Measurements from ENCODE around the gene SIRT3. TPM values are rescaled to one million over a fixed set of nuclear protein-coding genes. Genes with fewer than 3 reads are reported as not detected.
A peak's percentile ranks its signal among the peaks of the same experiment; 100 is the strongest.

The SIRT3 gene
- total RNA-seq: 10 to 100 TPM; 22.1 to 22.6 TPM

DNA sequence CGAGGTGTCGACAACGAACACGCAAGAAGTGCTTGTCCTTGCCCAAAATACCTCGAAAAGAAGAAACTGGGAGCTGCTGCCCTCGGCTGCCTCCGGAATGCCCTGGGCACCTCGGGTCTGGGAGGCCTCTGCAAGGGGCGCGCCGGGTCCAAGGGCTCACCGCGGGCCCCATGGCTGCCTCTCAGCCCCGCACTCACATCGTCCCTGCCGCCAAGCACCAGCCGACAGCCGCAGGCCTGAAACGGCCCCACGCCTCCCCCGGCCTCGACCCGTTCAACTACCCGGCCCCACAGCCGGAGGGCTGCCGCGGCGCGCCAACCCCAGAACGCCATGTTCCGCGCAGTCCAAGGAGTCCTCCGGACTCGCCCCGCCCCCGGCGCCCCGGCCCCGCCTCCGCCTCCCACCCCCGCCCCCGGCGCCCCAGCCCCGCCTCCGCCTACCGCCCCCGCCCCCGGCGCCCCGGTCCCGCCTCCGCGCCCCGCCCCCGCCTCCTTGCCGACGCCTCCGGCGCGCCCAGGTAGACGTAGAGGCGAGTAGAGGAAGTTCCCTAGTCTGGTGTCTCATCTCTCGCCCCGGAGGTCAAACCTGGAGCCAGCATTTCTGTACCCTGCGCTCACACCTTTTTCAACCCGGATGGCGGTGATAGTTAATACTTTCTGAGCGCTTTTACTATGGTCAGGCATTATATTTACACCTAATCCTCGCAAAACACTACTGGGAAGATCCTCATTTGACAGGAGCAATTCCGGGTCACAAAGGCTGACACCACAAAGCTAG, at the start of gene SIRT3:
TSS of gene SIRT3 (minus strand) at position 346 of the 777 bp plus-strand sequence. CDS start at position 332, 14 bp downstream.
- Histone ChIP-seq H3K27me3 (no peaks in the 10 kb centered on the region), H3K9me3 (no peaks in the 10 kb centered on the region), H3K36me3 (replicated peaks in 1 of 2; ENCODE audit: insufficient read depth in 1 of 2, low read depth in 2 of 2) (peaks cover 0 to 3% of the 10 kb centered on the region in 2 donors), H3K4me3 (peak within 1 kb of the TSS; percentile 81 to 100), H3K27ac (peak within 1 kb of the TSS; percentile 82 to 99 (median 93)), H3K4me1 (peaks cover 29% of the 10 kb centered on the region)
- TF ChIP-seq, protein P1, sequence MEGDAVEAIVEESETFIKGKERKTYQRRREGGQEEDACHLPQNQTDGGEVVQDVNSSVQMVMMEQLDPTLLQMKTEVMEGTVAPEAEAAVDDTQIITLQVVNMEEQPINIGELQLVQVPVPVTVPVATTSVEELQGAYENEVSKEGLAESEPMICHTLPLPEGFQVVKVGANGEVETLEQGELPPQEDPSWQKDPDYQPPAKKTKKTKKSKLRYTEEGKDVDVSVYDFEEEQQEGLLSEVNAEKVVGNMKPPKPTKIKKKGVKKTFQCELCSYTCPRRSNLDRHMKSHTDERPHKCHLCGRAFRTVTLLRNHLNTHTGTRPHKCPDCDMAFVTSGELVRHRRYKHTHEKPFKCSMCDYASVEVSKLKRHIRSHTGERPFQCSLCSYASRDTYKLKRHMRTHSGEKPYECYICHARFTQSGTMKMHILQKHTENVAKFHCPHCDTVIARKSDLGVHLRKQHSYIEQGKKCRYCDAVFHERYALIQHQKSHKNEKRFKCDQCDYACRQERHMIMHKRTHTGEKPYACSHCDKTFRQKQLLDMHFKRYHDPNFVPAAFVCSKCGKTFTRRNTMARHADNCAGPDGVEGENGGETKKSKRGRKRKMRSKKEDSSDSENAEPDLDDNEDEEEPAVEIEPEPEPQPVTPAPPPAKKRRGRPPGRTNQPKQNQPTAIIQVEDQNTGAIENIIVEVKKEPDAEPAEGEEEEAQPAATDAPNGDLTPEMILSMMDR (IDR thresholded peaks at IDR 0.05): peak in 5 of 7 experiments; percentile 22 to 64 (median 49)
- TF ChIP-seq POLR2A (IDR thresholded peaks at IDR 0.05): peak; percentile 48 to 86 (median 82)
- intact Hi-C loops (cut with DNase I): loop anchor here (10.0 kb wide), 1 partner anchor 129 kb away; the partner anchor contains the start of gene B4GALNT4
- WGBS, 2 donors: 0 to 1% methylated on average over 18 to 44 of the region's 70 CpGs
- ATAC-seq (peak; percentile 92), DNase-seq (peak; percentile 87 to 90 (median 88))

DNA sequence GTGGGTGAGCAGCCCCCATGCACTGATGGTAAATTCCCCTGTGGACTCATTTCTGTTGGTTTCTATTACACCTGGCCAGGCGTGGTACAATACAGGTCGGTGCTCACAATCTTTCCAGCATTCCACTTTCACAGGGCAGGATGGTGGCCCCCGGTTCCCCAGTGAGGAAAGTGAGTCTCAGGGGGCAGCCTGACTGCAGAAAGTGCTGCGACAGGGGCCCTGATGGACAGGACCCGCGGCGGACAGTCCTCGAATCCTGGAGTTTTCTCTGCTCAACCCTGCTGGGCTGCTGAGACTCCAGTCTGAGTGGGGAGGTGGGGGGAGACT, 49.7 kb upstream of the SIRT3 start:
- 79 to 83% methylated on average over 8 of the region's 8 CpGs for WGBS, 2 donors
- no peak overlapping the region for H3K27ac ChIP-seq
- H3K9me3 ChIP-seq: no peaks in the 10 kb centered on the region
- TF ChIP-seq, protein P1 (IDR thresholded peaks at IDR 0.05): no peak
- TF ChIP-seq POLR2A (IDR thresholded peaks at IDR 0.05): no peak
- peak in 2 of 4 donors; percentile 5 to 12 for DNase-seq
- no peak overlapping the region for H3K4me3 ChIP-seq
- H3K27me3 ChIP-seq: peaks cover 0 to 9% of the 10 kb centered on the region in 2 donors
- H3K4me1 ChIP-seq: peaks cover 39% of the 10 kb centered on the region
- intact Hi-C loops (cut with DNase I): no loop called here
- no peak for ATAC-seq
- no peaks in the 10 kb centered on the region for H3K36me3 ChIP-seq (replicated peaks in 1 of 2; ENCODE audit: insufficient read depth in 1 of 2, low read depth in 2 of 2)

DNA sequence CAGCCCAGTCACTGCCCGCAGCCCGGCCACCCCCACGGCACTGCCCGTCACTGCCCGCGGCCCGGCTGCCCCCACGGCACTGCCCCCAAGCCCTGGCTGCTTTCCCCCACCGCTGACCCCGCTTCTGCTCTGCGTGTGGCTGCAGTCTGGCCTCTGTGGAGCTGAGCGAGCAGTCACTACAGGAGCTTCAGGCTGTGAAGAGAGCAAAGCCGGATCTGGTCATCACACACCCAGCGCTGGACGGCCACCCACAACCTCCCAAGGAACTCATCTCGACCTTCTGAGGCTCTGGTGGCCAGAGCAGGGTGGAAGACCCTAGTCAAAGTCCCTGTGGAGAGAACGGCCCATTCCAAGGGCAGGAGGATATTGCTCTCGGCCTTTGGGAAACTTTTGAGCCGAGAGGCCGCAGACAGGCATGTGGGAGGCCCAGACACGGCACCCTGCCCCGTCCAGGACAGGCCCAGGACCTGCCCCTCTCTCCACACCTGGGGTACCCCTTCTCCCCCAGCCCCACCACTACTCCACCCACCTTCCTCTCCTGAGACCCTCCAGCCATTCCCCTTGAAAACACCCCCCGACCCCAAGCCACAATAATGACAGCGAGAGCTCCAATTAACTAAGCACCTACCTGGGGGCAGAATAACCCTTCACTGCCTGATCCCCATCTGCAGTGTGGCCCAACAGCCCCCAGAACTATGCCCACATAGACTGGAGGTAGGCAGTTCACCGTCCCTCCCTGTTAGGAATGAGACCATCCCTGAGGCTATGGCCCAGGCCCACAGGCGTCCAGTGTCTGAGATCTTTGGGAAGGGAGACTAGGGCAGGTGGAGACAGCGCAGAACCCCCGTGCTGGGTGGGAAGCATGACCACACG, 49.1 kb upstream of the SIRT3 start:
- WGBS, 2 donors: 83 to 89% methylated on average over 14 to 23 of the region's 29 CpGs
- no peak overlapping the region for H3K27ac ChIP-seq
- peaks cover 39% of the 10 kb centered on the region for H3K4me1 ChIP-seq
- H3K36me3 ChIP-seq (replicated peaks in 1 of 2; ENCODE audit: insufficient read depth in 1 of 2, low read depth in 2 of 2): no peaks in the 10 kb centered on the region
- peaks cover 0 to 13% of the 10 kb centered on the region in 2 donors for H3K27me3 ChIP-seq
- intact Hi-C loops (cut with DNase I): no loop called here
- DNase-seq (peak in 1 of 4 donors; percentile 10), ATAC-seq (no peak)
- H3K9me3 ChIP-seq: no peaks in the 10 kb centered on the region
- TF ChIP-seq, protein P1 (IDR thresholded peaks at IDR 0.05): no peak
- no peak for TF ChIP-seq POLR2A (IDR thresholded peaks at IDR 0.05)
- H3K4me3 ChIP-seq: no peak overlapping the region

DNA sequence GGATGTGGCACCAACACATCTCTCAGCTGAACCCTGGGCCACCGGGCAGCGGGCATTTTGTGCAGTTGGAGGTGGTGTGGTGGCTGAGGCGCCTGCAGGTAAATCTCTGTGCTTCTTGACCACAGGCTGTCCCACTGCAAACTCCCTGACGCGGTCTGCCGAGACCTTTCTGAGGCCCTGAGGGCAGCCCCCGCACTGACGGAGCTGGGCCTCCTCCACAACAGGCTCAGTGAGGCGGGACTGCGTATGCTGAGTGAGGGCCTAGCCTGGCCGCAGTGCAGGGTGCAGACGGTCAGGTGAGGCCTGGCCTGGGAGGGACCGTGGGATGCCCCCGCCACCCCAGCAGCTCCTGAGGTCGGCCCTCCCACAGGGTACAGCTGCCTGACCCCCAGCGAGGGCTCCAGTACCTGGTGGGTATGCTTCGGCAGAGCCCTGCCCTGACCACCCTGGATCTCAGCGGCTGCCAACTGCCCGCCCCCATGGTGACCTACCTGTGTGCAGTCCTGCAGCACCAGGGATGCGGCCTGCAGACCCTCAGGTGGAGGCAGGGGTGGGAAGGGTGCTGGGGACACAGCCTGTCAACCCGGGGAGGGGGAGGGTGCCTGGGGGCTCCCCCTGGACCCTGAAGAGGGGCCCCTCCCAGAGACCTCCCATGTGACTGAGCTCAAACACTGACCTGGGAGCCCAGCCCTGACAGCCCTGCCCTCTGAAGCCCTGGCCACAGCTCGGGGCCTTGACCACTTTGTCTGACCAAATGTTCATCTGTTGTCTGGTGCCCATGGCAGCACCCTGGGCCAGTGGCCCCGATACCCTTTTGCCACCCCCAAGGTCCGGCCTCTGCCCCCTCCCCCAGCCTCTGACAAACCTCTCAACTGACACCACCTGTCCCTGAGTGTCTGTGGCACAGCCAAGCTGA, 48.2 kb upstream of the SIRT3 start:
- Histone ChIP-seq H3K4me3 (no peak overlapping the region), H3K4me1 (peaks cover 39% of the 10 kb centered on the region), H3K27me3 (peaks cover 0 to 13% of the 10 kb centered on the region in 2 donors), H3K27ac (no peak overlapping the region), H3K36me3 (replicated peaks in 1 of 2; ENCODE audit: insufficient read depth in 1 of 2, low read depth in 2 of 2) (no peaks in the 10 kb centered on the region), H3K9me3 (no peaks in the 10 kb centered on the region)
- peak in 2 of 4 donors; percentile 11 to 12 for DNase-seq
- intact Hi-C loops (cut with DNase I): no loop called here
- TF ChIP-seq POLR2A (IDR thresholded peaks at IDR 0.05): no peak
- TF ChIP-seq, protein P1 (IDR thresholded peaks at IDR 0.05): no peak
- WGBS, 2 donors: 80 to 89% methylated on average over 1 to 21 of the region's 24 CpGs
- no peak for ATAC-seq

Measured in body of pancreas (tissue), 4 donors.